K562 (cell line): ENCODE data around the gene DPP8. TPM values are rescaled to one million over a fixed set of nuclear protein-coding genes. Genes with fewer than 3 reads are reported as not detected.

Source experiments
- ATF6 ChIP-seq: sonication (generic); formaldehyde crosslinking; IDR thresholded peaks from 2 replicates; pipeline ENCODE4 v1.4.0; 2020; ENCODE audit warnings: mild to moderate bottlenecking, missing genetic modification reagents
- BCL6 ChIP-seq: fragments of 250-450 bp; sonication (Bioruptor Pico); IDR thresholded peaks from 2 replicates; pipeline ENCODE4 v1.4.0; 2020
- BRF1 ChIP-seq: IDR thresholded peaks from 3 replicates; pipeline ENCODE4 v1.6.1; 2011; ENCODE audit warnings: borderline replicate concordance, mild to moderate bottlenecking; ENCODE audit not compliant: insufficient read length; ENCODE audit errors: extremely low read depth
- CHD4 ChIP-seq: fragments of 200-600 bp; sonication (generic); IDR thresholded peaks from 3 replicates; pipeline ENCODE4 v1.6.1; 2012; ENCODE audit warnings: low read depth, mild to moderate bottlenecking, mixed read lengths, low read length, inconsistent platforms; ENCODE audit not compliant: insufficient read depth, insufficient replicate concordance, poor library complexity, severe bottlenecking
- ELF2 ChIP-seq: fragments of 250-450 bp; sonication (Bioruptor Pico); IDR thresholded peaks from 2 replicates; pipeline ENCODE4 v1.5.0; 2021; ENCODE audit warnings: mild to moderate bottlenecking
- HES1 ChIP-seq: fragments of 450-650 bp; IDR thresholded peaks from 2 replicates; pipeline ENCODE4 v1.6.1; 2016; ENCODE audit warnings: low read depth, mild to moderate bottlenecking, moderate library complexity
- HMG20B ChIP-seq: fragments of 250-450 bp; sonication (Bioruptor Pico); IDR thresholded peaks from 2 replicates; pipeline ENCODE4 v1.5.0; 2021; ENCODE audit warnings: mild to moderate bottlenecking
- KLF6 ChIP-seq: fragments of 250-450 bp; sonication (Bioruptor Pico); IDR thresholded peaks from 2 replicates; pipeline ENCODE4 v1.4.0; 2020; ENCODE audit warnings: mild to moderate bottlenecking, moderate library complexity, borderline replicate concordance
- NR1H2 ChIP-seq: sonication (generic); formaldehyde crosslinking; IDR thresholded peaks from 2 replicates; pipeline ENCODE4 v1.4.0; 2020; ENCODE audit warnings: mild to moderate bottlenecking, missing genetic modification reagents
- PREB ChIP-seq: sonication (generic); formaldehyde crosslinking; IDR thresholded peaks from 2 replicates; pipeline ENCODE4 v1.8.1; 2023; ENCODE audit warnings: mild to moderate bottlenecking, missing genetic modification reagents
- SRSF1 ChIP-seq: fragments of 200-400 bp; formaldehyde crosslinking; IDR thresholded peaks from 2 replicates; pipeline ENCODE4 v1.6.1; 2017; ENCODE audit warnings: mild to moderate bottlenecking, low read depth, low read length, moderate library complexity
- VEZF1 ChIP-seq: fragments of 200-800 bp; sonication (Bioruptor generic); IDR thresholded peaks from 2 replicates; pipeline ENCODE4 v1.6.1; 2017; ENCODE audit warnings: missing genetic modification characterization, missing compliant biosample characterization
- ZBTB11 ChIP-seq, 3 experiments: fragments of 200-800 bp in 1 of 3; fragments of 250-450 bp in 1 of 3; fragments of 450-650 bp in 1 of 3; sonication (Bioruptor Pico) in 1 of 3; sonication (Bioruptor generic) in 1 of 3; formaldehyde crosslinking in 1 of 3; IDR thresholded peaks; 2 replicates each; pipeline versions ENCODE4 v1.6.1 to v1.8.0; 2016 to 2022; ENCODE audit warnings: mild to moderate bottlenecking in 2 of 3, missing genetic modification characterization in 2 of 3, missing compliant biosample characterization in 1 of 3, moderate library complexity in 1 of 3
- ZBTB17 ChIP-seq: fragments of 450-650 bp; formaldehyde crosslinking; IDR thresholded peaks from 2 replicates; pipeline ENCODE4 v1.4.0; 2020; ENCODE audit warnings: mild to moderate bottlenecking
- ZC3H4 ChIP-seq: sonication (generic); formaldehyde crosslinking; IDR thresholded peaks from 2 replicates; pipeline ENCODE4 v1.9.0; 2021; ENCODE audit warnings: missing genetic modification reagents, borderline replicate concordance
- ZNF282 ChIP-seq: sonication (generic); formaldehyde crosslinking; IDR thresholded peaks from 2 replicates; pipeline ENCODE4 v1.8.1; 2023; ENCODE audit warnings: missing genetic modification reagents
- ZNF316 ChIP-seq: fragments of 450-650 bp; IDR thresholded peaks from 2 replicates; pipeline ENCODE4 v1.6.1; 2016
- polyA plus RNA-seq, 8 experiments: library from polyadenylated mRNA; depleted of rRNA in 4 of 8; stranded (reverse) in 5 of 8; unstranded in 3 of 8; fragments of >200 nt; fragmentation: Nextera tagmentation in 2 of 8; fragmentation: Illumina TruSeq in 1 of 8; extraction: Ambion mirVana in 2 of 8; extraction: Trizol in 1 of 8; gene quantifications; 2 replicates each; pipeline versions ENCODE4 v1.2.1 to v1.2.3, GENCODE V29; 2011 to 2014; ENCODE audit warnings: inconsistent platforms in 1 of 8, missing spikeins in 1 of 8
- total RNA-seq, 7 experiments: library from RNA; depleted of rRNA in 6 of 7; stranded (reverse); fragments of >200 nt in 6 of 7; fragmentation: Illumina TruSeq in 2 of 7; extraction: Trizol in 2 of 7; gene quantifications; 2 replicates each; pipeline versions ENCODE4 v1.2.1 to v1.2.3, GENCODE V29; 2011 to 2021; ENCODE audit warnings: low replicate concordance in 1 of 7

DPP8 gene
- total and polyA plus RNA-seq, 9 of the 15 experiments (the other 6 are each of a cell fraction or from before 2014, with no cell fraction given): 5.5 to 36.7 (median 20.7) TPM

GRCh38 chr15:65516997-65517865 is at the start of gene DPP8 (continued):
- TF ChIP-seq HES1: no peak
- peak; percentile 89 for TF ChIP-seq VEZF1
- no peak for TF ChIP-seq HMG20B (CRISPR knock-in tag)
- TF ChIP-seq BRF1: no peak
- 0 out of 2 replicates have a peak, but pooled peaks have one; percentile 30 for TF ChIP-seq ZNF316
- TF ChIP-seq ZC3H4: no peak
- peak; percentile 90; the same call in 1 of the 2 replicates for TF ChIP-seq ATF6 (CRISPR knock-in tag)
- TF ChIP-seq ELF2 (CRISPR knock-in tag): peak; percentile 92
- no peak for TF ChIP-seq BCL6 (CRISPR knock-in tag)
- no peak for TF ChIP-seq CHD4
- peak; percentile 43; the same call in 1 of the 2 replicates for TF ChIP-seq KLF6
- TF ChIP-seq ZBTB17: peak; percentile 94
- no peak; the same call in 1 of the 2 replicates for TF ChIP-seq NR1H2 (CRISPR knock-in tag)
- TF ChIP-seq SRSF1: no peak
- no peak for TF ChIP-seq ZNF282 (CRISPR knock-in tag)
- no peak for TF ChIP-seq PREB (CRISPR knock-in tag)
- TF ChIP-seq ZBTB11 (CRISPR knock-in tag; IDR thresholded peaks at IDR 0.05): peak; percentile 49 to 96 (median 78); a peak in 5 of 6 replicates
